Progenitor cell of endocrine pancreas (in vitro differentiated cells): ENCODE measurements around the gene MB. TPM values are rescaled to one million over a fixed set of nuclear protein-coding genes. Genes with fewer than 3 reads are reported as not detected.
A peak's percentile ranks its signal among the peaks of the same experiment; 100 is the strongest.

ENCODE experiments used
- DNase-seq: peaks from one replicate; pipeline ENCODE4 v3.0.0; 2021; ENCODE audit warnings: low spot score; ENCODE audit not compliant: unreplicated experiment
- H3K27ac Mint-ChIP-seq: 2 replicates; pipeline ENCODE4 v1.8.0; 2021; ENCODE audit warnings: mild to moderate bottlenecking, moderate library complexity, mixed read lengths
- H3K27me3 Mint-ChIP-seq: 2 replicates; pipeline ENCODE4 v1.8.0; 2021; ENCODE audit warnings: mixed read lengths
- H3K36me3 Mint-ChIP-seq: 2 replicates; pipeline ENCODE4 v1.8.0; 2022; ENCODE audit warnings: mixed read lengths; ENCODE audit not compliant: insufficient read depth
- H3K4me1 Mint-ChIP-seq: 2 replicates; pipeline ENCODE4 v1.8.0; 2021; ENCODE audit warnings: low read depth, mixed read lengths
- H3K4me3 Mint-ChIP-seq: 2 replicates; pipeline ENCODE4 v1.8.0; 2021; ENCODE audit warnings: low read depth, mild to moderate bottlenecking, moderate library complexity, mixed read lengths
- H3K9me3 Mint-ChIP-seq: 2 replicates; pipeline ENCODE4 v1.8.0; 2021; ENCODE audit warnings: low read depth, mixed read lengths
- CTCF ChIP-seq: fragments of 200-600 bp; sonication (generic); IDR thresholded peaks from one replicate; pipeline ENCODE4 v1.5.0; 2021; ENCODE audit warnings: antibody characterized with exemption, mild to moderate bottlenecking; ENCODE audit not compliant: unreplicated experiment
- total RNA-seq: library from RNA; stranded (reverse); gene quantifications from 2 replicates; pipeline ENCODE4 v1.2.1, GENCODE V29; 2021

MB gene
- total RNA-seq, 1 donor from 2014 or later = not detected

GRCh38 chr22:35582861-35583670 is 34.1 kb downstream of the MB start:
- Mint-ChIP-seq H3K9me3 (no peaks in the 10 kb centered on the region), H3K4me1 (no peaks in the 10 kb centered on the region), H3K36me3 (no peaks in the 10 kb centered on the region), H3K27me3 (peaks cover 5% of the 10 kb centered on the region), H3K27ac (no peak overlapping the region), H3K4me3 (no peak overlapping the region)
- TF ChIP-seq CTCF = peak; percentile 91
- peak; percentile 49 for DNase-seq

GRCh38 chr22:35582218-35582860 is 34.8 kb downstream of the MB start:
- Mint-ChIP-seq H3K9me3 (no peaks in the 10 kb centered on the region), H3K4me1 (no peaks in the 10 kb centered on the region), H3K27ac (no peak overlapping the region)

GRCh38 chr22:35581023-35581413 is 36.1 kb downstream of the MB start:
- H3K27ac Mint-ChIP-seq = no peak overlapping the region
- TF ChIP-seq CTCF = no peak
- H3K9me3 Mint-ChIP-seq = no peaks in the 10 kb centered on the region
- H3K4me3 Mint-ChIP-seq = no peak overlapping the region
- no peak for DNase-seq
- no peaks in the 10 kb centered on the region for H3K4me1 Mint-ChIP-seq
- peaks cover 11% of the 10 kb centered on the region for H3K27me3 Mint-ChIP-seq
- H3K36me3 Mint-ChIP-seq = no peaks in the 10 kb centered on the region

More at GRCh38 chr22:35582218-35582860, 34.8 kb downstream of the MB start:
- TF ChIP-seq CTCF = no peak
- peaks cover 5% of the 10 kb centered on the region for H3K27me3 Mint-ChIP-seq
- no peaks in the 10 kb centered on the region for H3K36me3 Mint-ChIP-seq
- no peak overlapping the region for H3K4me3 Mint-ChIP-seq
- DNase-seq = no peak

- Mint-ChIP-seq H3K36me3 (no peaks in the 10 kb centered on the region), H3K27me3 (peaks cover 13% of the 10 kb centered on the region), H3K4me3 (no peak overlapping the region), H3K4me1 (no peaks in the 10 kb centered on the region), H3K9me3 (no peaks in the 10 kb centered on the region), H3K27ac (no peak overlapping the region)
- DNase-seq = no peak
- TF ChIP-seq CTCF = no peak
These were observed 36.6 kb downstream of the MB start for GRCh38 chr22:35580351-35581022.

GRCh38 chr22:35578836-35579575 is 38.1 kb downstream of the MB start:
- no peaks in the 10 kb centered on the region for H3K36me3 Mint-ChIP-seq
- no peak overlapping the region for H3K4me3 Mint-ChIP-seq
- no peaks in the 10 kb centered on the region for H3K9me3 Mint-ChIP-seq
- peaks cover 18% of the 10 kb centered on the region for H3K27me3 Mint-ChIP-seq
- no peak for DNase-seq
- no peak overlapping the region for H3K27ac Mint-ChIP-seq
- no peak for TF ChIP-seq CTCF
- no peaks in the 10 kb centered on the region for H3K4me1 Mint-ChIP-seq
